ENCODE measurements around the gene ZNF160. TPM values are rescaled to one million over a fixed set of nuclear protein-coding genes. Genes with fewer than 3 reads are reported as not detected.

ZNF160 gene
- 43.2 and 50.8 TPM in 2 replicates for total RNA-seq

GRCh38 chr19:53103234-53104203 is at the start of gene ZNF160:
TSS of gene ZNF160 (minus strand) at chr19:53103422. CDS start at chr19:53086276, 17,146 bp downstream.

GRCh38 chr19:53132141-53132991 is 29.1 kb upstream of the ZNF160 start, which contains the start of gene ZNF415:
TSS of gene ZNF415 (minus strand) at chr19:53132910. CDS start at chr19:53122676, 10,234 bp downstream.

Other genes with a start within 250 kb of the ZNF160 start
- gene ZNF468, start 245.8 kb downstream of the ZNF160 start, total RNA-seq: 19.9 and 23.2 TPM in 2 replicates
- gene ZNF320, start 205.8 kb downstream of the ZNF160 start, total RNA-seq: 14.1 and 20.0 TPM in 2 replicates
- 5.0 and 6.1 TPM in 2 replicates for gene ZNF888, start 180.0 kb downstream of the ZNF160 start, total RNA-seq
- 5.2 and 8.1 TPM in 2 replicates for gene ZNF816, start 140.5 kb downstream of the ZNF160 start, total RNA-seq
- gene ERVV-1, start 89.5 kb downstream of the ZNF160 start, total RNA-seq: not detected in 2 replicates
- gene ERVV-2, start 58.7 kb downstream of the ZNF160 start, total RNA-seq: not detected in 2 replicates
- gene ZNF415, start 29.5 kb upstream of the ZNF160 start, total RNA-seq: 8.4 and 11.2 TPM in 2 replicates
- 8.3 and 8.5 TPM in 2 replicates for gene ZNF347, start 55.6 kb upstream of the ZNF160 start, total RNA-seq
- gene ZNF665, start 89.9 kb upstream of the ZNF160 start, total RNA-seq: 5.2 and 7.5 TPM in 2 replicates
- gene ZNF677, start 151.5 kb upstream of the ZNF160 start, total RNA-seq: 28.8 and 29.4 TPM in 2 replicates
- 0.16 TPM in 1 of 2 replicates, not detected in the other for gene VN1R2, start 154.9 kb upstream of the ZNF160 start, total RNA-seq
- not detected in 2 replicates for gene VN1R4, start 164.3 kb upstream of the ZNF160 start, total RNA-seq
- 8.7 and 10.2 TPM in 2 replicates for gene ZNF845, start 230.3 kb upstream of the ZNF160 start, total RNA-seq

Measured in hair follicle dermal papilla cell (primary cell).